Psoas muscle (tissue), 8 donors: ENCODE results near the gene CHMP5. TPM values are rescaled to one million over a fixed set of nuclear protein-coding genes. Genes with fewer than 3 reads are reported as not detected.

Experiments
- ATAC-seq, 4 donors: fragments of 200-7000 bp; cut with Tn5 transposase; one replicate each; pipeline ENCODE4 v1.9.1; 2020; ENCODE audit warnings: moderate library complexity in 3 of 4, mild to moderate bottlenecking in 2 of 4
- DNase-seq, 2 donors: peaks; one replicate each; pipeline ENCODE4 v3.0.0-alpha.2; 2020
- H3K27ac ChIP-seq: fragments of 200-600 bp; one replicate; pipeline ENCODE4 v1.8.0; 2022
- H3K27me3 ChIP-seq, 3 donors: fragments of 200-600 bp in 1 of 3; one replicate each; pipeline versions ENCODE4 v1.6.1 to v1.8.0; 2013 to 2022; ENCODE audit warnings: low read length in 2 of 3, mild to moderate bottlenecking in 2 of 3, moderate library complexity in 1 of 3; ENCODE audit not compliant: insufficient read depth in 3 of 3
- H3K36me3 ChIP-seq, 2 donors: fragments of 200-600 bp in 1 of 2; one replicate each; pipeline versions ENCODE4 v1.6.1 to v1.8.0; 2013 to 2022; ENCODE audit warnings: low read depth in 1 of 2, mild to moderate bottlenecking in 1 of 2, moderate library complexity in 1 of 2; ENCODE audit not compliant: insufficient read depth in 1 of 2
- H3K4me1 ChIP-seq: fragments of 200-600 bp; one replicate; pipeline ENCODE4 v1.8.0; 2022
- H3K4me3 ChIP-seq: fragments of 200-600 bp; one replicate; pipeline ENCODE4 v1.8.0; 2022; ENCODE audit warnings: mild to moderate bottlenecking
- H3K9me3 ChIP-seq: fragments of 200-600 bp; one replicate; pipeline ENCODE4 v1.8.0; 2022
- CTCF ChIP-seq: fragments of 200-600 bp; IDR thresholded peaks from one replicate; pipeline ENCODE4 v1.8.0; 2022; ENCODE audit warnings: antibody characterized with exemption
- WGBS, 3 donors: extraction: QIAGEN DNeasy Blood & Tissue Kit; methylation state at CpG; one replicate each; pipeline versions ENCODE4 v1.1.6 to v1.1.7; 2013; 5-methylcytosine and 5-hydroxymethylcytosine counted together
- intact Hi-C, 2 donors: fragments of 100-400 bp; cut with DNase I; formaldehyde crosslinking; loops; one replicate each; pipeline versions ENCODE4 v1.11.0 to v1.14.2; 2022
- polyA plus RNA-seq, 3 donors: library from polyadenylated mRNA; stranded (reverse); fragments of 200-250 nt; gene quantifications; one replicate each; pipeline ENCODE4 v1.2.3, GENCODE V29; 2013
- total RNA-seq, 4 donors: library from RNA; stranded (reverse); fragmentation: NEBNext Ultra II Directional in 2 of 4; extraction: Animal tissue kit (Norgen Biotek cat#: 25700) in 2 of 4; gene quantifications; one replicate each; pipeline versions ENCODE4 v1.2.1 to v1.2.4, GENCODE V29; 2021 to 2023
- donor health status: healthy with polysubstance abuse.
- donor health status: DM: no; HTN: no; CAD: no; lungs with moderate emphysema.
- donor health status: Bipolar disorder and iron deficiency.
- donor health status: healthy.
- donor health status: DM: yes; HTN: yes; CAD: no.
- donor health status: DM: no; HTN: no; CAD: no.
- donor health status: DM: no; HTN: no; CAD: no.
- donor health status: DM: yes; HTN: yes; CAD: no.

CHMP5 gene
- total and polyA plus RNA-seq, 7 donors, result 28.7 to 80.4 (median 38.3) TPM

GRCh38 chr9:33245341-33245740 is 19.5 kb upstream of the CHMP5 start:
- no peaks in the 10 kb centered on the region for H3K27me3 ChIP-seq
- ATAC-seq, result no peak
- no peak overlapping the region for H3K27ac ChIP-seq
- no peak overlapping the region for H3K4me3 ChIP-seq
- TF ChIP-seq CTCF, result no peak
- intact Hi-C loops, result no loop called here
- WGBS, 3 donors, result 90 to 97% (median 91%) methylated on average over 2 of the region's 2 CpGs
- peaks cover under 1 to 8% of the 10 kb centered on the region in 2 donors for H3K36me3 ChIP-seq
- H3K4me1 ChIP-seq, result peaks cover under 1% of the 10 kb centered on the region
- DNase-seq, result no peak
- no peaks in the 10 kb centered on the region for H3K9me3 ChIP-seq

- ATAC-seq (no peak), DNase-seq (no peak)
- TF ChIP-seq CTCF, result no peak
- intact Hi-C loops, result no loop called here
- Histone ChIP-seq H3K9me3 (no peaks in the 10 kb centered on the region), H3K27me3 (no peaks in the 10 kb centered on the region), H3K36me3 (peaks cover 2 to 15% of the 10 kb centered on the region in 2 donors), H3K4me3 (no peak overlapping the region), H3K27ac (no peak overlapping the region), H3K4me1 (no peaks in the 10 kb centered on the region)
- 90 to 92% (median 92%) methylated on average over 9 of the region's 9 CpGs for WGBS, 3 donors
These were observed 18.5 kb upstream of the CHMP5 start for GRCh38 chr9:33246269-33246860.

DNA sequence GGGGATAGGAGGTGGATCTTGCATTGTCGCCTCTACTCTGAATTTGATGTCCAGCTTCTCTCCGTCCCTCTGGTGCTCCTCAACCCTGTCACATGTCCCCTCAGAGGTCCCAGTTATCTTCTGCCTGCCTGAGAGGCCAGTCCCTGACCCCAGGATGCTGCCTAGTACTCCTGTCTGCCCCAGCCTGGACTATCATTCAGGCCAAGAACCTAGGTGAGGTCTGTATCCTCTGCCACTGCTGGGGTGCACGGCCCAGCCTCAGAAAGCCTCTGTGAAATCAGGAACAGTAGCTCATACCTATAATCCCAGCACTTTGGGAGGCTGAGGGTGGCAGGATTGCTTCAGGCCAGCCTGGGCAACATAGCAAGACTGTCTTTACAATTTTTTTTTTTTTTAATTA is 16.2 kb upstream of the CHMP5 start:
- H3K36me3 ChIP-seq, result peaks cover 7 to 35% of the 10 kb centered on the region in 2 donors
- no peaks in the 10 kb centered on the region for H3K27me3 ChIP-seq
- intact Hi-C loops, result no loop called here
- H3K4me3 ChIP-seq, result no peak overlapping the region
- 89 to 98% (median 96%) methylated on average over 3 of the region's 3 CpGs for WGBS, 3 donors
- no peak for ATAC-seq
- no peak for TF ChIP-seq CTCF
- H3K4me1 ChIP-seq, result no peaks in the 10 kb centered on the region
- DNase-seq, result no peak
- H3K9me3 ChIP-seq, result no peaks in the 10 kb centered on the region
- no peak overlapping the region for H3K27ac ChIP-seq

- H3K27me3 ChIP-seq, result no peaks in the 10 kb centered on the region
- H3K36me3 ChIP-seq, result peaks cover 7 to 41% of the 10 kb centered on the region in 2 donors
- no peaks in the 10 kb centered on the region for H3K9me3 ChIP-seq
- no peak for TF ChIP-seq CTCF
- H3K4me1 ChIP-seq, result no peaks in the 10 kb centered on the region
- intact Hi-C loops, result no loop called here
- WGBS, 3 donors, result 70 to 84% (median 72%) methylated on average over 6 of the region's 6 CpGs
- no peak overlapping the region for H3K4me3 ChIP-seq
- ATAC-seq (no peak), DNase-seq (no peak)
- no peak overlapping the region for H3K27ac ChIP-seq
These were observed 15.7 kb upstream of the CHMP5 start for GRCh38 chr9:33249087-33249658.

GRCh38 chr9:33249983-33250382 is 14.9 kb upstream of the CHMP5 start:
- H3K4me3 ChIP-seq, result no peak overlapping the region
- no peaks in the 10 kb centered on the region for H3K27me3 ChIP-seq
- no peaks in the 10 kb centered on the region for H3K9me3 ChIP-seq
- TF ChIP-seq CTCF, result no peak
- H3K27ac ChIP-seq, result no peak overlapping the region
- intact Hi-C loops, result no loop called here
- H3K36me3 ChIP-seq, result peaks cover 15 to 49% of the 10 kb centered on the region in 2 donors
- no peak for DNase-seq
- ATAC-seq, result no peak
- H3K4me1 ChIP-seq, result no peaks in the 10 kb centered on the region
- 92 to 100% (median 98%) methylated on average over 2 of the region's 2 CpGs for WGBS, 3 donors
